HG02588 (cell line): ENCODE data around the gene KISS1.

Source experiments
- ATAC-seq: cut with Tn5 transposase; IDR thresholded peaks from one replicate; pipeline ENCODE4 v1.9.1; 2021; ENCODE audit warnings: mild to moderate bottlenecking, moderate library complexity; ENCODE audit not compliant: unreplicated experiment

The KISS1 gene

GRCh38 chr1:204192589-204193352, 3.5 kb downstream of the KISS1 start:
- ATAC-seq, result no peak

DNA sequence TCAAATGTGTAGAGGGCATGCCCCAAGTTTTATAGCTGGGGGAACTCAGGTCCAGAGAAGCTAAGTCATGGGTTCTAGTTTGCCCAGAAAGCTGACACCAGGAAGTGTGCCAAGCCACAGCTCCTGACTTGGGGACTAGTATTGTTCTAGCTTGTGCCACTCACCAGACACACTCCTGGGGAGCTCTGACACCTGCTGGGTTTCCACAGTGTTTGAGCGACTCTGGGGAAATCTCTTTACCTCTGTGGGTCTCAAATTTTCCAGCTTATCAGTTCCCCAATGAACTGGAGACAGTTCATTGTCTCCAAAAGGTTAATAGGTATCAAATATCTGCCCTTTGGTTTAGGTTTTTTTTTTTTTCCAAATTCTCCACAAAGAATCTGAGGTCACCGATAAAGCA, 4.2 kb downstream of the KISS1 start:
- no peak for ATAC-seq

DNA sequence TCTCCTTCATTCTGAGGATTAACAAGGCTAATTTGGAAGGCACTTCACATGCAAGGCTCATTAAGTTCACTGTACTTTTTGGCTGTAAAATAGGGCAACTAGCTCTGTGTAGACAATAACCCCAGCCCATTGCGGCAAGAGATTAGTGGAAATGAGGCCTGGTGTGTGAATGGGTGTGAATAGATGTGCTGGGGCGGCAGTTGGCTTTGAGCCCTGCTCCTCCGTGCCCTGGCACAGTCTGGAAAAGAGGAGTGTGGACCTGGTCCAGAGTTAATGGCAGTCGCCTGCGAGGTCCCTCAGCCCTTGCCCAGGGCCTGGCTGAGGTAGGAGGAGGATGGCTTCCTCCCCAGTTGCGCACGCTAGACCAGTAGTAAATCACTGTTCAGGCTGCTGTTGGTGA, 4.8 kb downstream of the KISS1 start:
- ATAC-seq, result no peak

GRCh38 chr1:204190212-204191211, 5.8 kb downstream of the KISS1 start:
- no peak for ATAC-seq

DNA sequence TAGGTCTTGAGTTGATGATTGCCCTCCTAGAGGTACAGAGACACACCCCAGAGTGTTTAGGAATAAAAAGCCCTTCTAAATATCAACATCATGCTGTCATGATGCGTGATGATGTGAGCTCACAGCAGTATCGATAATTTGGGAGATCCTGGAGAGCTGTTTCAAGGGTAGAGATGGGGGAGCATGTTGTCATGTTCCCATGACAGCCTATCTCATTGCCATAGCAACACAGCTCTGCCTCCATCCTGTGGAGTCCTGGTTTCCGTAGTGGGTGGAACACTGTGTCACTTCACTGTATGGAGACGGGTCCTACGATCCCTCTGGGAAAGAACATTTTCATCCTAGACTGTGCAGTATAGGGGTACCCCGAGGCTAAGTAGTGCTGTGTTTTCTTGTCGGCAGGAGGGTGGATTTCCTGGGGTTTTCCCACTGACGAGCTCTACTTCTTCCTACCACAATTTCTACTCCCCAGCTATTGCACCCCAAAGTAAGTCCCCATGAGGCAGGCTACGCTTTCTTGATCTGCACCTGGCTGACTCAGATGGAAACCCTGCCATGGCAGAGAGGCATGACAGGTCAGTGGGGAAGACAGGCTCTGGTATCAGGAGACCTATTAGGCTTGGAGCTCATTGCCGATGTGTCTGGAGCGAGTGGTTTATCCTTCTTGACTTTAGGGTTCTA, 7.2 kb downstream of the KISS1 start:
- no peak for ATAC-seq

DNA sequence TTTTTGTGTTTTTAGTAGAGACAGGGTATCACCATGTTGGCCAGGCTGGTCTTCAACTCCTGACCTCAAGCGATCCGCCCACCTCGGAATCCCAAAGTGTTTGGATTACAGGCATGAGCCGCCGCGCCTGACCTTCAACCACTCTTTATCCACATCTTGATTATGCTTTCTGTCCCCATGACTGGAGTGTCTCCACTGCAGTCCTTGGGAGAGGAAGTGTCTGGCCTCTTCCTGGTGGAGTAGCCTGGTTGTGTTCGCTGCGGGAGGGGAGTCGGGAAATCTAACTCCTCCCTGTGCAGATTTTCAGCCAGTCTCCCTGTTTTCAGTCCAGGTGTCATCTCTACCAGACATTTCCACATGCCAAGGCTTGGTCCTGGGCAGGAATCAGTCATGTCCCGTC, 9.7 kb downstream of the KISS1 start:
- ATAC-seq, result no peak

DNA sequence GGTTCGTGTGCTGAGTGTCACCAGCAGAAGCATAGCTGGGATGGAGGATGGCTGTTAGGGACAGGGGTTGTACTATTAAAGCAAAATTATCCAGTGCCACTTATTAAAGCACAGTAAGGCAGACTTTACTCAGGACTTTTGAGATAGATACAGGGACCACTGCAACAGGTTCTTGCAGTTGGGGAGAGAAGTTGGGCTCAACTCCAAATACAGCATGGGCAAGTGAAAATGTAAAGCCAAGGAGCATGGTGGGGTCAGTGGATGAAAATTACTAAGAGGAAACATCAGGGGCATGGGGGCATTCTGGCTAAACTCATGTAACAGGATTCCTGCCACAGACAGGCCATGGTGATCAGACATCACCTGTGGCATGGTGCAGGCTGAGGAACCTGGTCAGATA, 15.2 kb downstream of the KISS1 start:
- no peak for ATAC-seq

DNA sequence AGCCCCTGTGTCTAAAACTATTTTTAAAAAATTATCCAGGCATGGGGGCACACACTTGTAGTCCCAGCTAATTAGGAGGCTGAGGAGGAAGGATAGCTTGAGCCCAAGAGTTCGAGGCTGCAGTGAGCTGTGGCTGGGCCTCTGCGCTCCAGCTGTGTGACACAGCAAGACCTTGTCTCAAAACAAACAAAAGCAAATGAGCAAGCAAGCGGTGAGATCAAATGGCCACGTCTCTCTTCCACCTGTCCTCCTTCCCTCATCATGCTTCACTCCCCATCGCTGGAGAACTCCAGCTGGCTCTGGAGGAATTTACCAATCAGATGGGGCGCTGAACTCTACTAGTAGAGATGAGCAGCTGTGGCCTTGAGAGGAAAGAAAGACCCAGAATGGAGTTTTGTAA, 16.2 kb downstream of the KISS1 start:
- no peak for ATAC-seq

DNA sequence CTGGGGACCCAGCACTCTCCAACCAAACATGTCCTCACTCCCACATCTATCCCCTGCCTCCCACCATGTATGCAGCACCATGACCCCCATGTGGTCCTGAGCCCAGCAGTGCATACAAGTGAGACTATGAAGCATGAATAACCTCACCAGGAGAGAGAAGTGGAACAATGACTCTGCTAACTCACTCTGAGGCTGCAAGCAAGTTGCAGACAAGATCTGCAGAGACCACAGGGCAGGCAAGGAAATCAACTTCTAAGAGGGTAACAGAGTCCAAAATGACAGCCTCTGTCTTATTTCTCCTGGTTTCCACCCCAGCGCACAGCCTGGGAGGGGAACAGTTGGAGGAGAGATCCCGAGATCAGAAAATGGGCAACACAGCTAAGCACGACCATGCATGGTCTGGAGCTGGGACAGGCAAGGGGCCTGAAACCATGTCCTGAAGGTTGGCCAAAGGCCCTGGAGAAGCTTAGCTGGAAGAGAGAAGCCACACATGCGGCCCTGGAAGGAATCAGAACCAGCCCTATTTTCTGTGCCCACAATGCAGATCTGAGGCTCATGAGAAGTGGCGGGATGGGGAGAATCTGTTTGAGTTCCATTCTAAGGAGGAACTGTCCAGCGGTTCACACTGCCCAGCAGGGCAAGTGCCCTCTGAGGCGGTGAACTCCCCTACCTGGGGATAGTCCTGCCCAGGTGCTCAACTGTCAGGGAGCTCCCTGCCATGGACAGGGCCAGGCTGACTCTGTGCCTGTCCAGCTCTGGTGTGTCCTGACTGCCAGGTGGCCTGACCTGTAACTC, 17.6 kb downstream of the KISS1 start:
- no peak for ATAC-seq

GRCh38 chr1:204177133-204177532, 19.2 kb downstream of the KISS1 start:
- no peak for ATAC-seq

DNA sequence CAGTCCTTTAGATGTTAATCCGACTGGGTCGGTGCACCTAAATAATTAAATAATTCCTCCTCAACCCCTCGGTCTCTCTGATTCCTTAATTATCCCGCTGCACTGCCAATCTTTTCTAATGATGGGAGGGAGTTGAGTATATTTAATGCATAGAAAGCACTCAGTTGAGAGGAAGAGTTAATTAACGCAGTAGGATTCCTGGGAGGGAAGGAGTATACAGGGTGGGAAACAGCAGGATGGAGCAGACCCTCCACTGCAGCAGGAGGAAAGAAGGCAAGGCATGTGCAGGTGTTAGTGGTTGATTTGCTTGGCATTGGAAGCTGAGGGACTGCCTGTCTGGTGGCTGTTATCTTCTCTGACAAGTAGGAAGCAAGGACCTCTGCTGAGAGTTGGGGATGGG, 20.2 kb downstream of the KISS1 start:
- ATAC-seq, result no peak

DNA sequence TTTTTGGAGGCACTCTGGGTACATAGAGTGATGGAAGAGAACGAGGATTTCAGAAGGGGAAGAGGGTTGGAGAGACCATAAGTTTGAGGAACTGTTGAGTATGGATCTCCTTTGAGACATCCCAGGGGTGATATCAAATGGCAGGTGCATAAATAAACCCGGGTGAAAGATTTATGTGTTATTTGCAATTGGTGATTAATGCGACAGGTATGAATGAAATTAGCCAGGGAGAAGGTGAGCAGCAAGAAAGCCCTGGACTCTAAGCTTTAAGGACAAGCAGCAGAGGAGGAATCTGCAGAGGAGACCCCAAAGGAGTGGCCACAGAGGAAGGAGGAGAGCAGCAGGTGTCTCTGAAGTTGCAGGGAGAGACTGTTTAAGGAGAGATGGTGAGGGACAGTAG, 21.3 kb downstream of the KISS1 start:
- ATAC-seq, result no peak

DNA sequence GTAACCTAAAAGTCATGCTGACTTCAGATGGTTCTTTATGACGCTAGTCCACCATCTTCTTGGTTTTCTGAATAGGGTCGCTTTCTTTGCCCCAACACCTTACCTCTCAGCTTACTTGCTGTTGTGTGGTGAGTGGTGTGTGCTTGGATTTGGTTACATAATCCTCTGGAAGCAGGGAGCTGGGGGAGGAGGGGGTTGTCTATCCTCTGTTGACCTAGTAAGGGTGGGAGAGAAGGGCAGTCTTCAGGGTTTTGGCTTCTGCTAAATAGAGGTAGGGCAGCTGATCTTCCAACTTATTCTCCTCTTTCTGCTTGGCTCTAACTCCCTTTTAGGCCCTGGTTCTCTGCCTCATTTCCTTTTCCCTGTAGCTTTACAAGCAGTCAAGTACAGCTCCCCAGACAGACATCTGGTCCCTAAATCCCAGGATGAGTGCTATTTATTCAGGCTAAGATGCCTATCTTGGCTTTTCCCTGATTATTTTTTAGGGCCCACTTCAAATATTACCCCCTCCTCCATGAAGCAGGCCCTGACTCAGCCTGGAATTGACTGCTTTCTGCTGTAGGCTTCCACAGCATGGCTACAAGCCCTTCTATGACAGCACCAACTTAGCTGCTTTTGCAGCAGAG, 23.8 kb downstream of the KISS1 start:
- ATAC-seq, result no peak

DNA sequence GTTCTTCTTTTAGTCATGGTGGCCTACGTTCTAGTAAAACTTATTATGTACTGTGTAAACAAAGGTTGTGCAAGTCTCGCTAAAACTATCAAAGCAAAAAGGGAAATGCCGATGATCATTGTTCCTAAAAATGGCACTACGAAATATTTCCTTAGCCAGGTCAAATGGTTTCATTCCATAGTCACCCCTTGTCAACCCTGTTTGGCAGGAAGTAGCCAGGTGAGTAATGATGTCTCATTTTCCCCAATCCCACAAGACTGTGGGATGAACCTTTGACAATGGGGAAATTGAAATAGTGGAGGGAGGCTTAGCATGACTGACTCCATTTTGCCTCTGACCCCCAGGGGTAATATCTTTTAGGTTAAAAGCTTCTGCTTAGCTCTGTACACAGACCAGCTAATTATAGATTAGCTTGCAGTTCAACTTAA, 24.5 kb downstream of the KISS1 start:
- ATAC-seq, result no peak

- ATAC-seq, result no peak
These were observed 25.7 kb downstream of the KISS1 start for GRCh38 chr1:204170494-204171155.

- no peak for ATAC-seq
These were observed 26.4 kb downstream of the KISS1 start for GRCh38 chr1:204169858-204170257.

DNA sequence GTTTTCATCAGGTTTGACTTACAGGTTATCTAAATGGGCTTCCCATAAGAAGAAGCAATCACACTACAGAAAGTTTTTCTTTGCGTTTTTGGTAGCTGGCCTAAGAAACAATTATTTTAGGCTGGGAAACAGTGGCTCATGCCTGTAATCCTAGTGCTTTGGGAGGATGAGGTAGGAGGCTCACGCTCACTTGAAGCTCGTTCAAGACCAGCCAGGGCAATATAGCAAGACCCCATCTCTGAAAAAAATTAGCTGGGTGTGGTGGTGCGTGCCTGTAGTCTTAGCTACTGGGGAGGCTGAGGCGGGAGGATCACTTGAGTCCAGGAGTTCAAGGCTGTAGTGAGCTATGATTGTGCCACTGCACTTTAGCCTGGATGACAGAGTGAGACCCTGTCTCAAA, 28.6 kb downstream of the KISS1 start:
- no peak for ATAC-seq

- ATAC-seq, result no peak
These were observed 30.1 kb downstream of the KISS1 start, which contains the start of gene REN for GRCh38 chr1:204166219-204166618. Gene REN, minus strand, starts transcription at chr1:204166337. Its CDS starts 44 bp downstream, at chr1:204166293.

GRCh38 chr1:204162494-204163074, 33.7 kb downstream of the KISS1 start:
- ATAC-seq, result no peak
